PFSK-1 (cell line): ENCODE results near the gene NRCAM.

Source experiments
- FOXP2 ChIP-seq: optimal IDR thresholded peaks from 2 replicates; pipeline ENCODE3; 2011; ENCODE audit warnings: borderline replicate concordance, control low read depth, inconsistent platforms; ENCODE audit not compliant: insufficient read depth; ENCODE audit errors: extremely low read length, extremely low read depth
- POLR2AphosphoS5 ChIP-seq: IDR thresholded peaks from 2 replicates; pipeline ENCODE4 v1.6.1; 2012; ENCODE audit warnings: low read depth, mild to moderate bottlenecking, control low read depth, low read length, moderate library complexity
- SIN3A ChIP-seq: IDR thresholded peaks from 2 replicates; pipeline ENCODE4 v1.6.1; 2012; ENCODE audit warnings: mild to moderate bottlenecking, low read length, moderate library complexity, borderline replicate concordance; ENCODE audit not compliant: insufficient read depth
- TAF1 ChIP-seq: IDR thresholded peaks from 2 replicates; pipeline ENCODE4 v1.6.1; 2012; ENCODE audit warnings: low read length, control low read depth, borderline replicate concordance; ENCODE audit not compliant: insufficient read depth
- TF ChIP-seq, protein P1 (sequence below), 2 experiments: IDR thresholded peaks; 2 replicates each; pipeline versions ENCODE4 v1.6.1 to v1.8.0; 2011 to 2012; ENCODE audit warnings: low read depth in 2 of 2, low read length in 2 of 2, control low read depth in 1 of 2, inconsistent platforms in 1 of 2, mild to moderate bottlenecking in 1 of 2, moderate library complexity in 1 of 2; ENCODE audit not compliant: insufficient read depth in 1 of 2

NRCAM gene

GRCh38 chr7:108384716-108385483 lies 71.3 kb downstream of the NRCAM start:
- TF ChIP-seq, protein P1, sequence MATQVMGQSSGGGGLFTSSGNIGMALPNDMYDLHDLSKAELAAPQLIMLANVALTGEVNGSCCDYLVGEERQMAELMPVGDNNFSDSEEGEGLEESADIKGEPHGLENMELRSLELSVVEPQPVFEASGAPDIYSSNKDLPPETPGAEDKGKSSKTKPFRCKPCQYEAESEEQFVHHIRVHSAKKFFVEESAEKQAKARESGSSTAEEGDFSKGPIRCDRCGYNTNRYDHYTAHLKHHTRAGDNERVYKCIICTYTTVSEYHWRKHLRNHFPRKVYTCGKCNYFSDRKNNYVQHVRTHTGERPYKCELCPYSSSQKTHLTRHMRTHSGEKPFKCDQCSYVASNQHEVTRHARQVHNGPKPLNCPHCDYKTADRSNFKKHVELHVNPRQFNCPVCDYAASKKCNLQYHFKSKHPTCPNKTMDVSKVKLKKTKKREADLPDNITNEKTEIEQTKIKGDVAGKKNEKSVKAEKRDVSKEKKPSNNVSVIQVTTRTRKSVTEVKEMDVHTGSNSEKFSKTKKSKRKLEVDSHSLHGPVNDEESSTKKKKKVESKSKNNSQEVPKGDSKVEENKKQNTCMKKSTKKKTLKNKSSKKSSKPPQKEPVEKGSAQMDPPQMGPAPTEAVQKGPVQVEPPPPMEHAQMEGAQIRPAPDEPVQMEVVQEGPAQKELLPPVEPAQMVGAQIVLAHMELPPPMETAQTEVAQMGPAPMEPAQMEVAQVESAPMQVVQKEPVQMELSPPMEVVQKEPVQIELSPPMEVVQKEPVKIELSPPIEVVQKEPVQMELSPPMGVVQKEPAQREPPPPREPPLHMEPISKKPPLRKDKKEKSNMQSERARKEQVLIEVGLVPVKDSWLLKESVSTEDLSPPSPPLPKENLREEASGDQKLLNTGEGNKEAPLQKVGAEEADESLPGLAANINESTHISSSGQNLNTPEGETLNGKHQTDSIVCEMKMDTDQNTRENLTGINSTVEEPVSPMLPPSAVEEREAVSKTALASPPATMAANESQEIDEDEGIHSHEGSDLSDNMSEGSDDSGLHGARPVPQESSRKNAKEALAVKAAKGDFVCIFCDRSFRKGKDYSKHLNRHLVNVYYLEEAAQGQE (IDR thresholded peaks at IDR 0.05; ENCODE audit: insufficient read depth in 1 of 2, low read depth in 2 of 2, low read length in 2 of 2), result no peak
- TF ChIP-seq FOXP2 (no peak), TAF1 (no peak), POLR2AphosphoS5 (no peak), SIN3A (no peak)

DNA sequence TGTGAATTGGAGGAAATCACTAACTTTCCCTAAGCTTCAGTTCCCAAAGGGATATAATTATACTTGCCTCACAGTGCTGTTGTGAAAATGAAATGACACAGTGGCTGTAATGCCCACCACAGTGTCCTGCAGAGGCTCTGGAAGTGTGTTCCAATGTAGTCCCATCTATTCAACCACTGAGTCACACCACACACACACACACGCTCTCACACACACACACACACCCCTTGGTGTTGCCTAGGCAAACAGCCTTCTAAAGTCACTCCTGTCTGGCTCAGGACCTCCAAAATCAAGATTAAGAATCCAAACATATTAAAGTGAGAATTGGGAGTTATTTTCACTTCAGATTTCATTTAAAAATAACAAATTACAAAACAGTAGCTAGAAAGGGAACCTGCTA lies 73.3 kb downstream of the NRCAM start:
- TF ChIP-seq, protein P1 (IDR thresholded peaks at IDR 0.05; ENCODE audit: insufficient read depth in 1 of 2, low read depth in 2 of 2, low read length in 2 of 2), result no peak
- no peak for TF ChIP-seq POLR2AphosphoS5
- no peak for TF ChIP-seq FOXP2
- no peak for TF ChIP-seq SIN3A

- TF ChIP-seq SIN3A (no peak), TAF1 (no peak), POLR2AphosphoS5 (no peak), FOXP2 (no peak)
- TF ChIP-seq, protein P1 (IDR thresholded peaks at IDR 0.05; ENCODE audit: insufficient read depth in 1 of 2, low read depth in 2 of 2, low read length in 2 of 2), result no peak
Measured at GRCh38 chr7:108380517-108380916, 75.7 kb downstream of the NRCAM start.

GRCh38 chr7:108376206-108376605 lies 80.0 kb downstream of the NRCAM start:
- TF ChIP-seq TAF1 (no peak), POLR2AphosphoS5 (no peak), FOXP2 (no peak)
- TF ChIP-seq, protein P1 (IDR thresholded peaks at IDR 0.05; ENCODE audit: insufficient read depth in 1 of 2, low read depth in 2 of 2, low read length in 2 of 2), result no peak

DNA sequence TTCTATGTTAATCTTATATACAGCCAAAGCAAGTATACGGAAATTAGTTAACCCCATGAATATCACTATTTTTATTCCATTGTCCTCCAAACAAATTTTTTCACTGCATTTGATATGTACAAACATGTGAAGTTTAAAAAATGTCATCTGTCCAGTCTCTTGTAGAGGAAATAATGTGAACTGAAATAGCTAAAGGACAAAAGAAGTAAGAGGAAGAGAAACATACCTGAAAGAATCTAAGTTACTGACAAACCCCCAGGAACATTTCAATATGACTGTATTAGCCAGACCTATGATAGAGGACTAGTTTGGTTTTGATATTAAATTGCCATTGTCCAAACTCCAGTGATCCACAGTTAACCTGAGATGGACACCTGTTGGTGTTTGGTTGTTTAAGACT lies 80.6 kb downstream of the NRCAM start:
- no peak for TF ChIP-seq FOXP2
- no peak for TF ChIP-seq SIN3A
- TF ChIP-seq, protein P1 (IDR thresholded peaks at IDR 0.05; ENCODE audit: insufficient read depth in 1 of 2, low read depth in 2 of 2, low read length in 2 of 2), result no peak
